Activated CD8-positive, alpha-beta memory T cell treated with anti-CD3 and anti-CD28 coated beads for 48 hours (primary cell): ENCODE data around the gene DUS1L.
"Not testable (repeated sequence)": the region's sequence is repeated elsewhere in the genome, so short reads cannot be mapped to it uniquely, and the experiment has no call there.

Source experiments
- DNase-seq, 3 experiments: peaks; one replicate each; pipeline ENCODE4 v3.0.0-alpha.2; 2020; ENCODE audit warnings: low read depth in 2 of 3, low spot score in 2 of 3

The DUS1L gene

DNA sequence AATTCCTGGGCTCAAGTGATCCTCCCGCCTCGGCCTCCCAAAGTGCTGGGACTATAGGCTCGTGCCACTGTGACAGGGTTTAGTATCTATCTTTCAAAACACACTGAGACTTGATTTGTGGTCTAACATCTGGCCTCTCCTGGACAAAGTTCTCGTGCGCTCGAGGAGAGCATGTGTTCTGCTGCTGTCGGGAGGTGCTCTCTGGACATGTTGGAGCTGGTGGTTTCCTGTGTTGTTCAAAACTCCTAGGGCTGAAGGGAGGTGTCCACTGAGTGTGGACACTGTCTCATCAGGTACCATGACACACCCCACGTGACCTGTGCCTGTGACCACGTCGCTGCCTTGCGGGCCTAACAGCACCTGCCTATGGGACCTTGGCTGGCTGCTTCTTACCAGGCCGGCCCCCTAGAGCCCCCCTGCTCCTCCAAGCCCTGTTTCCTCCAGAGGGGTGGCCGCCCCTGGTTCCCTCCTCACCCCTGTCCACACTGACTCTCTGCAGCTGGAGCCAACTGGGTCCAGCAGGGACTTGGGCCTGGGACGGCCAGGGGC lies 19.6 kb downstream of the DUS1L start:
- DNase-seq: no peak

DNA sequence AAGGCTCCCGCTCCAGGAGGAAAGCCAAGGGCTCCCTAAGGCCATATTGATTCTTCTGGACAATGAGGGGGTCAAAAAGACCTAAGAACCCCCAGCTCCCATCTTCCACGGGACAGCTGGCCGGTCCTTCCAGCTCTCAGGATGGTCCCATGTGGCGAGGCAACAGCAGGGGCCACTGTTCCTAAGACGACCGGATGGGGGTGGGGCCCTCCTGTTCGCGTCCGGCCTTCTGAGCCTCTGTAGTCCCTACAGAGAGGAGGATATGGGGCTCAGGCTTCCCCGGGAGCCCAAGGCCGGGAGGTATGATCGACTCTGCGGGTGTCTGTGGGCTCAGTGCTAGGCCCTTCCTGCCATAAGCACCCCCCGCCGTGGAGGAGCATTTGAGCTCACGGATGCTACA lies 22.1 kb downstream of the DUS1L start:
- DNase-seq: no peak

DNA sequence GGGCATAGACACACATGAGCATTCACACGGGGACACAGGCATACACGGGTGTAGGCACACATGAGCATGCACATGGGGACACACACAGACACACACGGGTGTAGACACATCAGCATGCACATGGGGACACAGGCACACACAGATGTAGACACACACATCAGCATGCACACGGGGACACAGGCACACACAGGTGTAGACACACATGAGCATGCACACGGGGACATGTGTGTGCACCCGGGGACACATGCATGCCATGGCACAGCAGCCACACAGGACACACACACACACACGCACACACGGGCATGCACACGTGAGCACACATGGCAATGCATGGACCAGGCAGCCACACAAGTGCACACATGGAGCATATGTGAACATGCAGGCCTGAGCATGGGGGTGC lies 23.0 kb downstream of the DUS1L start:
- no peak for DNase-seq

DNA sequence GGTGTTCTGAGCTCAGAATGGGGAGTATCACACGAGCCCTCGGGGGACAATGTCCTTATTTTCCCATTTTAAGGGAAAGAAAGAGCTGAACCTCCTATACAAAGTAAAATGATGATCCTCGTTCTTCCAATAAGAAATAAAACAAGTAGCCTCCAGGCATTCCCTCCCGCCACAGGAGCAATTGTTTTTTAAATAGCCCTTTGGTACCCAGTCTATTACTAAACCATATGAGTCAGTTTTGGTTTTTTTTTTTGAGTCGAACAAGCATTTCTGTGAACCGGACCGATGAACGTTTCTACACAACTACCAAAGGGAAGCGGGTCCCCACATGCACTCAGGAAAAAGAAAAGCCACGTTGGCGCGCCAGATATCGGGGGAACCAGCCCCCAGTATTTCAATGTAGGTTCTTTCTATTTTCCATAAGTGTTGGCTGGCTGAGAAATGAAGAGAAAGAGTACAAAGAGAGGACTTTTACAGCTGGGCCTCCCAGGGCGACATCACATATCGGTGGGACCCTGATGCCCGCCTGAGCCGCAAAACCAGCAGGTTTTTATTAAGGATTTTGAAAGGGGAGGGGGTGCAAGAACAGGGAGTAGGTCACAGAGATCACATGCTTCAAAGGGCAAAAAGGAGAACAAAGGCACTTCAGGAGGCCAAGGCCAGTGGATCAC lies 24.3 kb downstream of the DUS1L start:
- DNase-seq: no peak

DNA sequence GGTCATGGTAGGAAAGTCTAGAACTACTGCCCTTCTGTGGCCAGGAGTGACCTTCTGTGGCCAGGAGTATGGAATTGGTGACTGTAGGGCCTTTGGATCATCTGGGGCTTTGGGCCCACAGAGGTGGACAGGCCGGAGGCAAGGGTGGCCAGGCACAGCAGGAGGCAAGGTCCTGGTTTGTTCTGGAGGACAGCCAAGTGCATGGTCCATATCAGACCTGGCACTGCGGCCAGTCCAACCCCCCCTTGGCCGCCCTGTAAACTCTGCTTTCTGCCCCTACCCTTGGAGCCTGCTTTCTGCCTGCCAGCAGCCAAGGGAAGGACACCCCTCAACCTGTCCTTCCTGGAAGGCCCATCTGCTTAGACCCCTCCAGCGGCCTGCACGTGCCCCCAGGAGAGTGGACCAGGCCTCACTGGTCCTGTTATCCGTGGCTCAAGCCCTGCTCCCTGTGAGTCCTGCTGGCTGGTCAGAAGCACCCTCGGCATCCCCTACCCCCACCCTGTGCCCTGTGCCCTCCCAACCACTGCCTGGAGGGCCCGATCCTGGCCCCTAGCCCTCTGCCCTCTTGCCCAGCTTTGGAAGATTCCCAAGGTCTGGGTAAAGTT lies 25.8 kb downstream of the DUS1L start:
- no peak for DNase-seq

DNA sequence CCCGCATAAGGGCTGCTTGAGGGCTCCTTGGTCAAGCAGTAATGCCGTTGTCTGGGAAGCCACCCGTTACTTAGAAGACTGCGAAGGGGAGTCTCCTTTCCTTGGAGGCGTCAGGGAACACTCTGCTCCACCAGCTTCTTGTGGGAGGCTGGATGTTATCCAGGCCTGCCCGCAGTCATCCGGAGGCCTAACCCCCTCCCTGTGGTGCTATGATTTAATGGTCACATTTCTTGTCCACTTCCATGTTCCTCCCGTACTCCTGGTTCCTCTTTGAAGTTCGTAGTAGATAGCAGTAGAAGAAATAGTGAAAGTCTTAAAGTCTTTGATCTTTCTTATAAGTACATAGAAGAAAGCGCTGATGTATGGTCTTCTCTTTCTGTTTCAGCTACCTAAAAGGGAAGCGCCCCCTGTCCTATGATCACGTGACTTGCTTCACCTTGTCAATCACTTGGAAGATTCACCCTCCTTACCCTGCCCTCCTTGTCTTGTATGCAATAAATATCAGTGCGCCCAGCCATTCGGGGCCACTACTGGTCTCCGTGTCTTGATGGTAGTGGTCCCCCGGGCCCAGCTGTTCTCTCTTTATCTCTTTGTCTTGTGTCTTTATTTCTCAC lies 26.7 kb downstream of the DUS1L start:
- not testable (repeated sequence) for DNase-seq

DNA sequence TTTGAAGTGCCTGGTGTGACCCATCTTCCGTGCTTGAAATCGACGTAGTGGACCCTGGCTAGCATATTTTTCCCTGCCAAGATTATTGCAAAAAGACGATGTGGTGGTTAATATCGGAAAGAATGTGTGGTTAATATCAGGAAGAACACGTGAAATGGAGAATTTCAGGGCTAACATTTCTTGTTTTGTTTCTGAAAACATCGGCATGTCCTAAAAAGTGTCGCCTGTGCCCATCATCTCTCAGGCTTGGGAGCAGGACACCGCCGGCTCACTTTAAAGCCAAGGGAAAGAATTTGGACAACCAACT lies 27.8 kb downstream of the DUS1L start:
- DNase-seq: no peak

DNA sequence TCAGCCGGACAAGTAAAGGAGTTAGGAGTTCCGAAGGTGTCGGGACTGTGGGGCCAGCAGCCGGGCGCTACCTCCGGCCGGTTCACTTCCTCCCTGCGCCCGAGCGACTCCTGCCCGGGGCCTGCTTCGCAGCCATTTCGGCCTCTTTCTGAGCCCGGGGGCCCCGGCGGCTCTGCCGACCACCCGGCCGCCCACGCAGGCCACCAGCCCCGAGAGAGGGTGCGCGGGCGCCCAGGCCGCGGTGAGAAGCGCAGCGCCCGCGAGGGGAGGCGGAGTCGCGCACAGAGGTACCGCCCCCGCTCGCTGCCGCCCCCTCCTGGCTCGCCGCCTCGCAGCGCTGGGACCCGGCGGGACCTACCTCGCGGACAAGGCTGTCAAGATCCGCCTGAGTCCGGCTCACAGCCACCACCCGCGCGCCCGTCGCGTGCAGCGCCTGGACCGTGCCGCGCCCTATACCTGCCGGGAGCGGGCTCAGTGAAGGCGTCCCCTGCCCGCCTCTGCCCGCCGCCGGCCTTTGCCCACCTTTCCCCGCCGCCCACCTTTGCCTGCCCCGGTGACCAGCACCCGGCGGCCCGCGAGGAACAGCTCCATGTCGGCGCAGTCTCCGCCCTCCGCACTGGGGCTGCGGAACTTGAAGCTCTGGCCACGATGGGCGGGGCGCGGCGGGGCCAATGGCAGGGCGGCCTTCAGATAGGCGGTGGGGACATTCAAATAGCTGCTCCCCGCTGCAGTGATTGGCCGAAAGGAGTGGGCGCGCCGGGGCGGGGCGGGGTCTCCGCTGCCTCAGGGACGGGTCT lies 28.3 kb downstream of the DUS1L start, which contains the start of gene DCXR:
Gene DCXR, minus strand, starts transcription at position 606 of the 797 bp plus-strand sequence. Its CDS starts 15 bp downstream, at position 591.
- peak; percentile 82 to 93 (median 88) for DNase-seq

DNA sequence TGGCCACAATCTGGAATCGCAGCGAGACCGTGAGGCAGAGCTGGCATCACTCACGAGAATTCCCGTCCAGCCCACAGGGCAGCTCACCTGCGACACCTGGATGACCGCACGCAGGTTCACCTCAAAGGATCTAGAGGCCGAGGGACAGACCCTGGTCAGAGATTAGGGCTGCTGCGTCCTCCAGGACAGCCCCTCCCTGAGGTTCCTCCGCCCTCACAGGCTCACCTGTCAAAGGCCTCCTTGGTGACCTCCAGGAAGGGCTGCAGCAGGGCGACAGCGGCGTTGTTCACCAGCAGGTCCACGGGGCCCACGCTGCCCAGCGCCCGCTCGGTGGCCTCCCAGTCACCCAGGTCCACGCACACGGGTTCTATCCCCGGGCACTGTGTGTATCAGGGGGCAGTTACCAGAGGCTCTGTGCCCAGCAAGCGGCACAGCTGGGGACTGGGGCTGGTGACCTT lies 28.9 kb downstream of the DUS1L start:
- DNase-seq: no peak

DNA sequence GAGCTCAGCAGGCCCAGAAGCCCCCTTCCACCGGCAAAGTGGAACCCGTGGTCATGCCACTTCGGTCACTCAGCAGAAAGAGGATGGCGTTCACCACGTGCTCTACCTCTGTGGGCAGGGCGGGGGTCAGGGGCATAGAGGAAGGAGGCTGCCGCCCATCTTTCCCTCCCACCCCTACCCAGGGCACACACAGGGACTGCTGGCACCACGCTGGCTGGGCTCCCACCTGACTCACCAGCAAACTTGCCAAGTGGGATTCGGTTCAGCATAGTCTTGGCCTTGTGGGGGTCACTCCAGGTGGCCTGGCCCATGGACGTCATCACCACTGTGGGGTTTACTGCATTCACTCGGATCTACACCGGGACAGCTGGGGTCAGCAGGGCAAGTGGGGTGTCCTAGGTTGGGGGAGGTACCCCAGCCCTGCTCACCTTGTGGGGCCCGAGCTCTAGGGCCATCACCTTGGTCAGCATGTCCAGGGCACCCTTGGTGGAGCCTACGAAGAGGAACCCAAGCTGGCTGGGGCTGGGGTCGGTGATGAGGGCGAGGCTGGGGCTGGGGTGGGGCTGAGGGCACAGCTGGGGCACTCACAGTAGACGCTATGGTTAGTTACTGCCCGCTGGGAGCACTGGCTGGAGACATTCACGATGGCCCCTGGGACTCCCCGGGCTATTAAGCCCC lies 29.5 kb downstream of the DUS1L start:
- no peak for DNase-seq

DNA sequence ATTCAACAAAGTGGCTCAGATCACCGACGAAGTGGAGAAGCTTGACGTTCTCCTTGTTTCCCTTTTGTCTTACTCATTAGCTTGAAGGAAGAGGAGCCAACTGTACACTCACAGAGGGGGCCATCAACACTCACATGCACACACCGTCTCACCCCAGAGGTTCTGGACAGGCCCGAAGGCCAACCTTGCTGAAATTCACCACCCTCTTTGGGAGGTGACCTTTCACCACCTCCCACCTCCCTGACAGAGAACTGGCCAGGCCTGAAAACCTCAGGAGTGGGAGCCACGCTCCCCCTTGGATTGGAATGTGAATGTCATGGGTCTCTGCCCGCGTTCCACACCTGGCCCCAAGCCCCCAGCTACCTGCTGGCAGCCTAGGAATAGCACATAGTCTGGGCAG lies 30.1 kb downstream of the DUS1L start:
- no peak for DNase-seq

DNA sequence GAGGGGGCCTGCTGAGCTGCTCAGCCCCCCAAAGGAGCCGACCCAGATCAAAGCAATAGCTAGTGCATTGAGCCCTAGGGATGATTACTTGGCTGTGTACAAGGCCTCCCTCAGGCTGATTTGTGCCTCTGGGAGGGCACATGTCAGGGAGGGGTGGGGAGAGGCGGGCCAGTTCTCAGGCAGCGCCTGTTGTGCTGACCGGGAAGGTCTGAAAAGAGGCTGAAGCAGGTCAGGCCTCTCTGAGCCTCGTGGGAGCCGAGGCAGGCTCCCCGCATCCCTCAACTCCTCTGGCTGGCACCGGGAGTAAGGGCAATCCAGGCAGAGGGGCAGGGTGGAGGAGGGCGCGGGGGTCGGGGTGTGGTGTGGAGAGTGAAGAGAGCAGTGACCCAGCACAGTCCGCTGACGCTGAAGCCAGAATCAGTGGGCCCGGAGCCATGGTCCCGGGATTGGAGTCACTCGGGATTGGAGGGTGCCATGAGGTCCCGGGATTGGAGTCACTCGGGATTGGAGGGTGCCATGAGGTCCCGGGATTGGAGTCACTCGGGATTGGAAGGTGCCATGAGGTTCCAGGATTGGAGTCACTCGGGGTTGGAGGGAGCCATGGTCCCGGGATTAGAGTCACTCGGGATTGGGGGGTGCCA lies 31.1 kb downstream of the DUS1L start:
- DNase-seq: no peak

DNA sequence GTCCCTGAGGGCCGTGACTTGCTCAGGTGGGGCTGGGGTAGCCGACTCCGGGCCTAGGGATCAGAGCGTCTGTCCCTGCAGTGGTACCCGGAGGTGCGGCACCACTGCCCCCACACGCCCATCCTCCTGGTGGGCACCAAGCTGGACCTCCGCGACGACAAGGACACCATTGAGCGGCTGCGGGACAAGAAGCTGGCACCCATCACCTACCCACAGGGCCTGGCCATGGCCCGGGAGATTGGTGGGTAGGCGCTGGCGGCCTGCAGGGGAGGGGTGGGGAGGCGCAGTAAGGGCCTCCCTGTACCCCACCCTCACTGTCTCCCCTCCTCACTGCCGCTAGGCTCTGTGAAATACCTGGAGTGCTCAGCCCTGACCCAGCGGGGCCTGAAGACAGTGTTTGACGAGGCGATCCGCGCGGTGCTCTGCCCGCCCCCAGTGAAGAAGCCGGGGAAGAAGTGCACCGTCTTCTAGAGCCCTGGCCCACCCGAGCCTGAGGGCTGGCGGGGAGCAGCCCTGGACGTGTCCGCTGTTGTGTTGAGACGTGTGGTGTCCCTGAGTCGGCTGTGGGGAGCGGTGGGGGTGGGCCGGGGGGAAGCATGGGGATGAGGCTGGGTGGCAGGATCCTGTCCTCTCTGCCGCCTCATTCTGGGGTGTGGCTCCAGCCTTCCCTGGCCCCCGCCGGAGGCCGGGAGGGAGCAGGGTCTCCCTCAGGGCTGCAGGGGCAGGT lies 32.1 kb downstream of the DUS1L start:
- no peak for DNase-seq

DNA sequence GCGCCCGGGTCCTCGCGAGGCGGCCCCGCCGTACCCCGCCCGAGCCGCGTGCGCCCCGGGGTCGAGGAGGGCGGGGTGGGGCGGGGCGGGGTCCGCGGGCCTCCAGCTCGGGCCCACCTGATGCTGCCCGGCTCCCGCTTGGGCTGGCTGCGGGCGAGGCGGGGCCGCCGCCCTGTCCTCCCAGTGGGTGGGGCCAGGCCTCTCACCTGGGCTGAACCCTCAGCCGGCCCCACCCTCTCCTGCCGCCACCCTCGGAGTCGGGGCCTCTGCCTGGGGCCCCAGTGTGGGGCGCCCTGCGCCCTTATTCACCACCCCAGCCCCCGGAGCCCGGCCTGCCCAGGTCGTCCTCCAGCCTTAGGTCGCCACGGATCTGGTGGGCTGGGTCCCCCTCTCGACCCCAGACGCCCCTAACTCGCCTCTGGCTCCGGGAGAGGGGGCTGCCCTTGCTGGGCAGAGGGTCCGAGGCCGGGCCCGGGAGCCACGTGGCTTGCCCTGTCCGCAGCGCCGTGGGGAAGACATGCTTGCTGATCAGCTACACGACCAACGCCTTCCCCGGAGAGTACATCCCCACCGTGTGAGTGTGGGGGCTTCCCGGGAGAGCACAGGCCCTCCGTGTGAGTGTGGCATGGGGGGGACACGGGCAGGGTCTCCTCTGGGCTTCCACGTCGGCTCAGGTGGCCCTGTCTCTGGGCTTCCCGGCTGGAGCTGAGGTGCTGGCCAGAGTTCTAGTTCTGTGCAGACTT lies 33.5 kb downstream of the DUS1L start:
- no peak for DNase-seq

DNA sequence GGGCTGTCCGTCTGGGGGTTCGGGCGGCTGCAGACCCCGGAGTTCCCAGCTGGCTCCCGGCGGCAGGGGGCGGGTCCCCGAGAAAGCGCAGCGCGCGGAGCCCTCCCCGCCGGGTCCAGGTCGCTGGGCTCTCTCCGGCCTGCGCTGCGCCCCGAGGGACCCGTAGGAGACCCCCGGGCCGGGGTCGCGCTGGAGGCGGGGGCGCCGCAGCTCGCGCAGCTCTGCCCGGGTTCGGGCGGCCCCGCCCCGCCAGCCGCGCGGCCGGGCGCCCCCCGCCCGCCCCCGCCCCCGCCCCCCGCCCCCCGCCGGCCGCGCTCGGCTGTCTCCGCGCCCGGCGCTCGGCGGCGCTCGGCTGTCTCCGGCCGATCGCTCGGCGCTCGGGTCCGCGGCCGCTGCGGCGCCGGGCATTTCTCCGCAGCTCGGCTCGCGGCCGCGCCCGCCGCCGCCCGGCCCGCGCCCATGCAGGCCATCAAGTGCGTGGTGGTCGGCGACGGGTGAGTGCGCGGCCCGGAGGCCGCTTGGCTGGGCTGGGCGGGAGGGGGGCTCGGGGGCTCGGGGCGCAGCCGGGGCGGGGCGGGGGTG lies 34.2 kb downstream of the DUS1L start, which contains the start of gene RAC3:
Gene RAC3, plus strand, starts transcription at position 376 of the 582 bp plus-strand sequence. Its CDS starts 84 bp downstream, at position 460.
- no peak for DNase-seq

DNA sequence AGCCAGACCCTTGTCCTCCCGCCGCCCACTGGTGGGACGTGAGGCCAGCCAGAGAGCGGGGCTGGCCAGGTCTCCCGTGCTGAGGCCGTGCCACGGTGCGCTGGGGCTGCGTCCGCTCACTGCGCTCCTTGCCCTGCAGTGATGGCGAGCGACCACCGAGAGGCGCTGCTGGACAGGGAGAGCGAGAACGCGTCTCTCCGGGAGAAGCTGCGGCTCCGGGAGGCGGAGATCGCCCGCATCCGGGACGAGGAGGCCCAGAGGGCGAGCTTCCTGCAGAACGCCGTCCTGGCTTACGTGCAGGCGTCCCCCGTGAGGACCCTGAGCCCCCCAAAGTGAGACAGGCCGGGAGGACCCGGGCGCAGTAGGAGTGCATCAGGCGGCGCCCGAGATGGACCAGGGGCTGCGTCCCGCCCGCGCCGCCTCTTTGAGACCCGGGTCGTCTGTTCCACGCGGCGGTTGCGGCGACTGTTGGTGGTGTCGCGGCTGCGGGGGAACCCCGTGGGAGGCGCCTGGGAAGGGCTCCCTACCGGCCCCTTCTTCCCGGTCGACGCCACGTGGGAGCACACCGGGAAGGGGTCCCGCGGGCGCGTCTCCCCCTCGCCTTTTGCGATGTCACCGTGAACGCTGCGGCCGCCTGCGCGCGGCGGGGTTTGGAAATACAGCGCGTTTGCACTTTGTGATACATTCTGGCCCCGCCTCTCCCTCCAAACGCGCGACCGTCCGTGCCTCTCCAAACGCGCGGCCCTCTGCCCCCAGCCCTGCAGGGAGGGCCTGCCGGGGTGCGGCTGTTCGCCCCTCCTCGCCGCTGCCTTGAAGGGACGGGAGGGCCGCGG lies 34.9 kb downstream of the DUS1L start:
- peak; percentile 61 to 62 (median 62) for DNase-seq

DNA sequence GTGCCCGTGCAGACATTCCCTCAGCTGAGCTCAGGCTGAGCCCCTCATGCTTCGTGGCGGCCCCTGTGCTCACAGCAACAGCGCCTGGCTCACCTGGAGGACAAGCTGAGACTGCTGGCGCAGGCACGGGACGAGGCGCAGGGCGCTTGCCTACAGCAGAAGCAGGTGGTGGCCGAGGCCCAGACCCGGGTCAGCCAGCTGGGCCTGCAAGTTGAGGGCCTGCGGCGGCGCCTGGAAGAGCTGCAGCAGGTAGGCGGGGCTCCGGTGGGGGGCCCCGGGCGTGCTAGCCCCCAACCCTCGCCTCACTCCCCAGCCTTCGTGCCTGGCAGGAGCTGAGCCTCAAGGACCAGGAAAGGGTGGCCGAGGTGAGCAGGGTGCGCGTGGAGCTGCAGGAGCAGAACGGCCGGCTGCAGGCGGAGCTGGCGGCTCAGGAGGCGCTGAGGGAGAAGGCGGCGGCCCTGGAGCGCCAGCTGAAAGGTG lies 35.6 kb downstream of the DUS1L start:
- no peak for DNase-seq

DNA sequence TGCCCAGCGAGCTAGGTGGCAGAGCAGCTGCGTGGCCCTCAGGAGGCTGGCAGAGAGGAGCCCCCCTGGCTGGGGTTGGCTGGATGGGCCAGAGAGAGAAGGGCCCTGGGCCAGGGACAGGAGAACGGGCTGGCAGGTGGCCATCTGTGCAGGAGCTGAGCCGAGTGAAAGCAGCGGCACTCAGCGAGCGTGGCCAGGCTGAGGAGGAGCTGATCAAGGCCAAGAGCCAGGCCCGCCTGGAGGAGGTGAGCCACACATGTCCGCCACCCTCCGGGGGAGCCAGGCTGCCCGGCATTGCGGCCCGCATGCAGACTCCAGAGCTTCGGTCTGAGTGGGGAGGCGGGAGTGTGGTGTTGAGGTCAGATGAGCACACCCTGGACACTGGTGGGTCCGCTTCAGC lies 36.2 kb downstream of the DUS1L start:
- DNase-seq: no peak
